ENCODE data around the gene OTX2. TPM values are rescaled to one million over a fixed set of nuclear protein-coding genes. Genes with fewer than 3 reads are reported as not detected.

The OTX2 gene
- total RNA-seq, 1 donor from 2014 or later, result not detected

DNA sequence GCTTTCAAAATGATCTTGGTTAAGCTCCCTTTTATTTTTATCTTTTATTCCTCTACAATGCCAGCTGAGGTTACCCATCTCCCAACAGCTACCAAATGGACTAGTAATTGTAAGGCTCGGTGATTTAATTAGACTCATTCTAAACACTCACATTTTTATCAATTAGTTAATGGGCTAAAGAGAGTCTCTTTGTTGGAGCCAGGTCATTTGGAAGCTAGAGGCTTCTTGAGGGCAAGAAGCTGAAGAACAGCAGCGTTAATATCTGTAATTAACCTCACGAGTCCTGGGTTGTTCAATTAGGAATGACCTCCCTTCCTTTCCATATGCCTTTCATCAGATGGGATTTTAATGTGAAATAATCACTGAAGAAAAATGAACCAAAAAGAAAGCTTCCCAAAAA, 56.9 kb downstream of the OTX2 start:
- DNase-seq, result no peak
- no peaks in the 10 kb centered on the region for H3K9me3 Mint-ChIP-seq
- no peak overlapping the region for H3K27ac Mint-ChIP-seq
- H3K27me3 Mint-ChIP-seq, result peaks cover 7% of the 10 kb centered on the region
- intact Hi-C loops (cut with micrococcal nuclease), result no loop called here
- no peak overlapping the region for H3K4me3 Mint-ChIP-seq
- H3K36me3 Mint-ChIP-seq (ENCODE audit: low read depth), result no peaks in the 10 kb centered on the region
- no peaks in the 10 kb centered on the region for H3K4me1 Mint-ChIP-seq

DNA sequence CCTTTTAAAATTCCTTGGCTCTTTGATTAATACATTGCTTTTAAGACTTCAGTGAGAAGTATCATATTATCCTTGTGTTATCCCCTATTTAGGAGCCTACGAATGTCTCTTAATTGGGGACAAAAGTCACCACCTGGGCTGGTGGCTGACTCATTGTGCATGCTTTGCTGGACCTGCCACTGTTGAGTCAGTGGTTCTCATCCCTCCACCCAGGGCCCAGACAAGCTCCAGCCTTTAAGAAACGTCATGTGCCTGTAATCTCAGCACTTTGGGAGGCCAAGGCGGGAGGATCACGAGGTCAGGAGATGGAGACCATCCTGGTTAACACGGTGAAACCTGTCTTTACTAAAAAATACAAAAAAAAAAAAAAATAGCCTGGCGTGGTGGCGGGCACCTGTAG, 57.9 kb downstream of the OTX2 start:
- Mint-ChIP-seq H3K36me3 (ENCODE audit: low read depth) (no peaks in the 10 kb centered on the region), H3K4me1 (no peaks in the 10 kb centered on the region), H3K27me3 (peaks cover 7% of the 10 kb centered on the region), H3K4me3 (no peak overlapping the region), H3K27ac (no peak overlapping the region), H3K9me3 (no peaks in the 10 kb centered on the region)
- intact Hi-C loops (cut with micrococcal nuclease), result no loop called here
- DNase-seq, result no peak

DNA sequence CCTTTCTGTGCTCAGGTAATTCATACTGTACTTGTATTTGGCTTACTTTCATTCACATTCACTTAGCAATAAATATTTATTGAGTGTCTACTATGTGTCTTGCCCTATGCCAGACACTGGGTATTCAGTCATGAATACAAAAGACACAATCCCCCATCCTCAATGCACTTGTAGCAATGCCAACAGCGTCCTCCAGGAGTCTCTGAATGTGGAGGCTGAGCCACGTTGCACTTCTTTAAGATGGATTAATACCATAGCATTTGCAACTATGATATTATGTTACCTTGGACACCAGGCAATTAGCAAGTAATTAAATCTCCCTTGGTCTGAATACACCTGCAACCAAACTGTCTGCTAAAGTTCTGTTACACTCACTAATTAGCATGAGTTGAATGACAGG, 58.8 kb downstream of the OTX2 start:
- Mint-ChIP-seq H3K4me1 (no peaks in the 10 kb centered on the region), H3K27ac (no peak overlapping the region), H3K4me3 (no peak overlapping the region), H3K9me3 (no peaks in the 10 kb centered on the region), H3K27me3 (peaks cover 6% of the 10 kb centered on the region), H3K36me3 (ENCODE audit: low read depth) (no peaks in the 10 kb centered on the region)
- DNase-seq, result no peak
- intact Hi-C loops (cut with micrococcal nuclease), result no loop called here

Other genes starting within 250 kb of the OTX2 start
- 12.0 and 14.7 TPM in 2 replicates for gene TMEM260, start 230.7 kb downstream of the OTX2 start, total RNA-seq

Measured in activated CD4-positive, alpha-beta T cell treated with anti-CD3 and anti-CD28 coated beads, Interleukin-2, amount 10 ng/mL, durations not matched to agents 24 days and 14 days (primary cell).